ENCODE results near the gene CDH4.

The CDH4 gene

GRCh38 chr20:61561111-61561830 is 309.2 kb downstream of the CDH4 start:
- TF ChIP-seq POLR2A (IDR thresholded peaks at IDR 0.05; ENCODE audit: low read depth, low read length) = no peak
- FAIRE-seq (no peak), DNase-seq (ENCODE audit: insufficient read length, low spot score) (no peak)

DNA sequence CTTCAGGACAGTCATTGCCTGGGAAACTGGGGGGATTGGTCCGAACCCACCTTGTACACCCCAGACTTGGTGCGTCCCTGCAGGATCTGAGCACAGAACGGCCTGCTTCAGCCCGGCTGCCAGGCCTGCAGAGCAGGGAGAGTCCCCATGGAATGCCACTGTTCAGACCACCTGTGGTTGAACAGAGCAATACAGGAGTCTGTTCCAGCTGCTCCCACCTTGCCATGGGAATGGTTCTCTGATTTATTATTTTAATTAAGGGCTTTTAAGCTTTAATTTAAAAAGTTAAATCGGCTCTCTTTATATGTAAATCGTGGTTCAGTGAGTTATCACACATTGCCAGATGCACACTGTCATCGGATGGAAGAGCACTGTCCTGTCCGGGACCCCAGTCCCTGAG is 310.4 kb downstream of the CDH4 start:
- DNase-seq (ENCODE audit: insufficient read length, low spot score) (no peak), FAIRE-seq (no peak)
- TF ChIP-seq POLR2A (IDR thresholded peaks at IDR 0.05; ENCODE audit: low read depth, low read length) = no peak

DNA sequence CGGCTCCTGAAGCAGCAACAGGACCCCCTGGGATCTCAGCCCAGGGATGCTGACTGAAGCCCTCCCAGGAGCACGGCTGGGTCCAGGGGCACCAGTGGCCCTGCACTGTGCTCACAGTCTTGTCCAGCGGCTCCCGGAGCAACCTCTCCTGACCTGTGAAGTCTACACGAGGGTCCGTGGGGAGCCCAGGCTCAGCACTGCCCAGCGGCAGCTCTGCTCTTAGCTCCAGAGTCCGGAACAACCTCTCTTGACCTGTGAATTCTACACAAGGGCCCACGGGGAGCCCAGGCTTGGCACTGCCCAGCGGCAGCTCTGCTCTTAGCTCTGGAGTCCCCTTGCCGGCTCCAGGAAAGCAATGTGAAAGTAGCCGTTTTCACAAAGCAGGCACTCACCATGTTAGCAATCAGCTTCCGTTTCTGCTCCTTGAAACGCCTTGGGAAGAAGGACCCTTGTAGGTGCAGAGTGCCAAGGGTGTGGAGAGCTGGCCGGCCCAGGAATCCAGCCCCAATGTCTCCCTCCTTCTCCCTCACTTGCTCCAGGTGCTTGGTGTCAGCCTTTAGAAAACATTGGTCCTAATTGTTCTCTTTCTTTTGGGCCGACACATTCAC is 310.9 kb downstream of the CDH4 start:
- no peak for TF ChIP-seq POLR2A (IDR thresholded peaks at IDR 0.05; ENCODE audit: low read depth, low read length)
- FAIRE-seq (no peak), DNase-seq (ENCODE audit: insufficient read length, low spot score) (no peak)

DNA sequence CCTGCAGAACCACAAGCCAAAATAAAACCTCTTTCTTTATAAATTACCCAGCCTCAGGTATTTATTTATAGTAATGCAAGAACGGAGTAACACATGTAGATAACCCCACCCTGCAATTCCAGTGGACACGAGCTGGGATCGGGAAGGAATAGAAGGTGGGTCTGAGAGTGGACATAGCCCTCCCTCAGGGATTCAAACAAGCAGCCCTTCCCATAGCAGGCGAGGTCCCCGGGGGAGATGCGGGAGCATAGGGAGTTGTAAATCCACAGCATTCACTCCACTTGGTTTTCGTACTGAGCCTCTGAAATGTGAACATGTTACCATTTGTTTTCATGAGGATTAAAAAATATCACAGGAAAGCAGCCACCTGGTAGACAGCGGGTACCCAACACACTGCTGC is 312.6 kb downstream of the CDH4 start:
- no peak for FAIRE-seq
- DNase-seq (ENCODE audit: insufficient read length, low spot score) = no peak
- TF ChIP-seq POLR2A (IDR thresholded peaks at IDR 0.05; ENCODE audit: low read depth, low read length) = no peak

GRCh38 chr20:61565791-61566190 is 313.7 kb downstream of the CDH4 start:
- DNase-seq (ENCODE audit: insufficient read length, low spot score) (no peak), FAIRE-seq (no peak)
- no peak for TF ChIP-seq POLR2A (IDR thresholded peaks at IDR 0.05; ENCODE audit: low read depth, low read length)

GRCh38 chr20:61566691-61567090 is 314.6 kb downstream of the CDH4 start:
- FAIRE-seq = no peak

GRCh38 chr20:61567204-61567603 is 315.1 kb downstream of the CDH4 start:
- no peak for DNase-seq (ENCODE audit: insufficient read length, low spot score)
- FAIRE-seq = no peak
- TF ChIP-seq POLR2A (IDR thresholded peaks at IDR 0.05; ENCODE audit: low read depth, low read length) = no peak

More at GRCh38 chr20:61566691-61567090, 314.6 kb downstream of the CDH4 start:
- no peak for DNase-seq (ENCODE audit: insufficient read length, low spot score)
- TF ChIP-seq POLR2A (IDR thresholded peaks at IDR 0.05; ENCODE audit: low read depth, low read length) = no peak

DNA sequence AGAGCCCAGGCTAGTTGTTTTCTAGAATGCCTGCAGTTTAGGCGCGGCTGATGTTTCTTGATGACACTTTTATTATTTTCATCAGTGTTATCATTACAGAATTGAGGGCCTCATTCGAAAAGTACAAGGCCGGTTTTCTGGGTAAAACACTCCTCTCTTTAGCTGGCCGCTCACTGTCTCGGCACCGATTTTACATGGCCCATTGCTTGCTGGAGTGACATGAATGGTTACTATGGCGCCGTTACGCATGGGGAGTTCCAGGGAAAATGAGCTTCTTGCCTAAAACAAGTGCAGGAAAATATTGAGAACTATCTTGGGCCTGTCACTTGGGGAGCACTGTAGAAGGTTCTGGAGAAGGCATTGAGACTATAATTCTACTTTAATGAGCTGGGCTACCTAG is 317.8 kb downstream of the CDH4 start:
- no peak for FAIRE-seq

GRCh38 chr20:61570646-61571195 is 318.7 kb downstream of the CDH4 start:
- FAIRE-seq (no peak), DNase-seq (ENCODE audit: insufficient read length, low spot score) (no peak)
- no peak for TF ChIP-seq POLR2A (IDR thresholded peaks at IDR 0.05; ENCODE audit: low read depth, low read length)

More for the DNA sequence above, 317.8 kb downstream of the CDH4 start:
- no peak for TF ChIP-seq POLR2A (IDR thresholded peaks at IDR 0.05; ENCODE audit: low read depth, low read length)
- no peak for DNase-seq (ENCODE audit: insufficient read length, low spot score)

GRCh38 chr20:61571221-61571620 is 319.2 kb downstream of the CDH4 start:
- no peak for DNase-seq (ENCODE audit: insufficient read length, low spot score)
- FAIRE-seq = no peak
- TF ChIP-seq POLR2A (IDR thresholded peaks at IDR 0.05; ENCODE audit: low read depth, low read length) = no peak

- DNase-seq (ENCODE audit: insufficient read length, low spot score) (no peak), FAIRE-seq (no peak)
- no peak for TF ChIP-seq POLR2A (IDR thresholded peaks at IDR 0.05; ENCODE audit: low read depth, low read length)
These were observed 320.1 kb downstream of the CDH4 start for GRCh38 chr20:61571916-61572711.

DNA sequence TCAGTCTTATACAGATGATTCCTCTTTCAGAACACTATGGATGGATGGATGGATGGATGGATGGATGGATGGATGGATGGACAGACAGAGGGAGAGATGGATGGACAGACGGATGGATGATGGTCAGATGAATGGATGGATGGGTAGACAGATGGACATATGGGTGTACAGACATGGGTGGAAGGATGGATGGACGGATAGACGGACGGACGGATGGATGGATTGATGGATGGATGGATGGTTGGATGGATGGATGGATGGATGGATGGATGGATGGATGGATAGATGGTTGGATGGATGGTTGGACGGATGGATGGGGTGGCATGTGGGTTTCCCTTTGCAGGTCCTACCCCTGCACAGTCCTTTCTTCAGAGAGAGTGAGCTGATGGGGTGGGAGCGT is 320.7 kb downstream of the CDH4 start:
- TF ChIP-seq POLR2A (IDR thresholded peaks at IDR 0.05; ENCODE audit: low read depth, low read length) = no peak
- FAIRE-seq (no peak), DNase-seq (ENCODE audit: insufficient read length, low spot score) (no peak)

DNA sequence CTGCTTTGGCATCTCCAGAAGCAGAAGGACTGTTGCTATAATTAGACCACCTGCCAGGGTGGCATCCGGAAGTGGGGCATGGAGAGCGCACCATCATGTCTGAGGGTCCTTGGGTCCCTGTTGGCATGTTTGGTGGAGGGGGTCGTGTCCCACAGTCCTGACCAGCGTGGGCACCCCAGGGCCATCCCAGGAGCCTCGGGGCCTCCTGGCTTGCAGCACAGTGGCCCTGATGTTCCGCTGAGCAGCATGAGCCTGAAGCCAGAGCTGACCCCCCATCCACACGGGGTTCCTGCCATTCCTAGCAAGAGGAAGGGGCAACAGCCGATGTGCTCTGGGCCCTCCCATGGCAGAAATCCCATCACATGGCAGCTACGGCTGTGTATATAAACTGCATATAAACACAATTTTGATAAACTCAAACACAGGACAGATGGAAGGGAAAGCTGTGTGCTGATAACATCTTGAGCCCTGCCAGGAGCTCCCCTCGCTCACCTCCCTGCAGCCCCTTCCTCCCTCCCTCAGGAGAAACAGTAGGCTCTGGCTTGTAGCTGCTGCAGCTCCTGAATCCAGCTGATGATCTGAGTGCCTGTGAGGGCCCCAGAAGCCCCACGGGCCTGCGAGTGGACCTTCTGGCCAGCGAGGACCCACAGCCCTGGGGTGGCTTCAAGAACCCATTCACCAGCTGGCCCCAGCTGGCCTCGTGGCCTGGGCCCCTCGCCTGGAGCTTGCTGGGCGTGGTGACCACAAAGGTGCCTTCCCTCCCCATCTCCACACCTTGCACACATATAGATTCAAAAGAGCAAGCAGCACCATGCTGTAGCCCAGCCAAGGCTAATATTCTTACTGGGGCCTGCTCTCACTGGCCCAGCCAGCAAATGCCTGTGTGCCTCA is 321.6 kb downstream of the CDH4 start:
- no peak for TF ChIP-seq POLR2A (IDR thresholded peaks at IDR 0.05; ENCODE audit: low read depth, low read length)
- no peak for FAIRE-seq

More for the DNA sequence above, 321.6 kb downstream of the CDH4 start:
- no peak for DNase-seq (ENCODE audit: insufficient read length, low spot score)

Data from H54 (cell line).